ENCODE data around the gene VOPP1.

The VOPP1 gene

GRCh38 chr7:55553024-55553345 is 19.3 kb downstream of the VOPP1 start:
- DNase-seq = no peak

GRCh38 chr7:55552320-55553023 is 19.8 kb downstream of the VOPP1 start:
- DNase-seq = no peak

- no peak for DNase-seq
Measured at GRCh38 chr7:55550841-55551537, 21.3 kb downstream of the VOPP1 start.

GRCh38 chr7:55550010-55550663 is 22.2 kb downstream of the VOPP1 start:
- no peak for DNase-seq

- no peak for DNase-seq
Measured at GRCh38 chr7:55549457-55549856, 22.8 kb downstream of the VOPP1 start.

- DNase-seq = no peak
Measured at GRCh38 chr7:55548295-55548731, 24.0 kb downstream of the VOPP1 start.

- DNase-seq = peak; percentile 84
Measured at GRCh38 chr7:55546814-55547213, 25.5 kb downstream of the VOPP1 start.

- DNase-seq = no peak
Measured at GRCh38 chr7:55545496-55545895, 26.8 kb downstream of the VOPP1 start.

GRCh38 chr7:55540226-55540858 is 32.0 kb downstream of the VOPP1 start:
- no peak for DNase-seq

GRCh38 chr7:55539380-55539779 is 32.9 kb downstream of the VOPP1 start:
- DNase-seq = peak; percentile 27

- no peak for DNase-seq
Measured at GRCh38 chr7:55538538-55538937, 33.8 kb downstream of the VOPP1 start.

GRCh38 chr7:55537458-55537990 is 34.8 kb downstream of the VOPP1 start:
- no peak for DNase-seq

- no peak for DNase-seq
Measured at GRCh38 chr7:55536619-55537457, 35.5 kb downstream of the VOPP1 start.

- DNase-seq = no peak
Measured at GRCh38 chr7:55535617-55536016, 36.7 kb downstream of the VOPP1 start.

- no peak for DNase-seq
Measured at GRCh38 chr7:55534916-55535590, 37.2 kb downstream of the VOPP1 start.

- no peak for DNase-seq
Measured at GRCh38 chr7:55534262-55534915, 37.9 kb downstream of the VOPP1 start.

- DNase-seq = peak; percentile 64
Measured at GRCh38 chr7:55533729-55534080, 38.6 kb downstream of the VOPP1 start.

- DNase-seq = peak; percentile 38
Measured at GRCh38 chr7:55533050-55533728, 39.1 kb downstream of the VOPP1 start.

- DNase-seq = no peak
Measured at GRCh38 chr7:55532150-55532917, 40.0 kb downstream of the VOPP1 start.

GRCh38 chr7:55531536-55531935 is 40.8 kb downstream of the VOPP1 start:
- no peak for DNase-seq
